Osteoblast (primary cell): ENCODE data around the gene SEMA6C. TPM values are rescaled to one million over a fixed set of nuclear protein-coding genes. Genes with fewer than 3 reads are reported as not detected.

Source experiments
- DNase-seq: peaks from one replicate; pipeline ENCODE4 v3.0.0; 2011; ENCODE audit warnings: low spot score, mixed read lengths; ENCODE audit not compliant: insufficient read length; ENCODE audit errors: missing footprints
- H2AFZ ChIP-seq: 2 replicates; pipeline ENCODE4 v1.6.0; 2011; ENCODE audit warnings: mild to moderate bottlenecking, low read length
- H3K27ac ChIP-seq: 2 replicates; pipeline ENCODE4 v1.5.1; 2011; ENCODE audit warnings: mild to moderate bottlenecking, low read depth, low read length, moderate library complexity
- H3K27me3 ChIP-seq: 2 replicates; pipeline ENCODE4 v1.6.0; 2012; ENCODE audit warnings: mild to moderate bottlenecking, control low read depth, inconsistent platforms, low read length, moderate library complexity; ENCODE audit not compliant: insufficient read depth
- H3K36me3 ChIP-seq: 2 replicates; pipeline ENCODE4 v1.5.1; 2011; ENCODE audit warnings: mild to moderate bottlenecking, low read length, control low read depth, moderate library complexity; ENCODE audit not compliant: insufficient read depth
- H3K4me1 ChIP-seq: 2 replicates; pipeline ENCODE4 v1.5.1; 2011; ENCODE audit warnings: mild to moderate bottlenecking, low read length, control low read depth, moderate library complexity; ENCODE audit not compliant: insufficient read depth
- H3K4me2 ChIP-seq: 2 replicates; pipeline ENCODE4 v1.6.0; 2011; ENCODE audit warnings: mild to moderate bottlenecking, low read length; ENCODE audit not compliant: insufficient read depth
- H3K4me3 ChIP-seq: fragments of 200-600 bp; sonication (generic); 3 replicates; pipeline ENCODE4 v1.5.1; 2012; ENCODE audit warnings: mild to moderate bottlenecking, low read length, inconsistent platforms; ENCODE audit not compliant: insufficient read depth
- H3K79me2 ChIP-seq: 2 replicates; pipeline ENCODE4 v1.6.0; 2012; ENCODE audit warnings: mild to moderate bottlenecking, low read length, control low read depth, inconsistent platforms; ENCODE audit not compliant: insufficient read depth
- H3K9me3 ChIP-seq: 2 replicates; pipeline ENCODE4 v1.5.1; 2011; ENCODE audit warnings: low read depth, low read length, control low read depth
- H4K20me1 ChIP-seq: 2 replicates; pipeline ENCODE4 v1.6.0; 2012; ENCODE audit warnings: mild to moderate bottlenecking, low read length, control low read depth; ENCODE audit not compliant: insufficient read depth
- CTCF ChIP-seq: IDR thresholded peaks from 2 replicates; pipeline ENCODE4 v1.5.1; 2011; ENCODE audit warnings: mild to moderate bottlenecking, low read depth, low read length, moderate library complexity; ENCODE audit errors: extremely low read depth
- total RNA-seq: library from RNA; depleted of rRNA; stranded (reverse); fragments of >200 nt; gene quantifications from 2 replicates; pipeline ENCODE4 v1.2.3, GENCODE V29; 2012

The SEMA6C gene
- total RNA-seq, 1 donor, result 2.2 TPM

GRCh38 chr1:151143986-151144385 is 2.4 kb downstream of the SEMA6C start:
- no peak overlapping the region for H2AFZ ChIP-seq
- peak; percentile 32 for DNase-seq
- peaks cover 2% of the 10 kb centered on the region for H4K20me1 ChIP-seq
- no peaks in the 10 kb centered on the region for H3K36me3 ChIP-seq
- peaks cover 16% of the 10 kb centered on the region for H3K4me1 ChIP-seq
- peaks cover 11% of the 10 kb centered on the region for H3K27me3 ChIP-seq
- no peak overlapping the region for H3K27ac ChIP-seq
- no peak overlapping the region for H3K4me2 ChIP-seq
- TF ChIP-seq CTCF, result no peak
- no peaks in the 10 kb centered on the region for H3K79me2 ChIP-seq
- H3K9me3 ChIP-seq, result no peaks in the 10 kb centered on the region
- no peak overlapping the region for H3K4me3 ChIP-seq

GRCh38 chr1:151143057-151143435 is 3.4 kb downstream of the SEMA6C start:
- peaks cover 16% of the 10 kb centered on the region for H3K4me1 ChIP-seq
- no peaks in the 10 kb centered on the region for H3K79me2 ChIP-seq
- no peak for TF ChIP-seq CTCF
- no peak overlapping the region for H2AFZ ChIP-seq
- no peak overlapping the region for H3K27ac ChIP-seq
- no peak for DNase-seq
- H3K4me3 ChIP-seq, result no peak overlapping the region
- H3K4me2 ChIP-seq, result no peak overlapping the region
- peaks cover 2% of the 10 kb centered on the region for H4K20me1 ChIP-seq
- H3K27me3 ChIP-seq, result peaks cover 11% of the 10 kb centered on the region
- H3K9me3 ChIP-seq, result no peaks in the 10 kb centered on the region
- H3K36me3 ChIP-seq, result no peaks in the 10 kb centered on the region

- Histone ChIP-seq H3K79me2 (no peaks in the 10 kb centered on the region), H3K4me3 (no peak overlapping the region), H4K20me1 (peaks cover 2% of the 10 kb centered on the region), H2AFZ (no peak overlapping the region), H3K27ac (no peak overlapping the region), H3K4me1 (peaks cover 15% of the 10 kb centered on the region), H3K36me3 (no peaks in the 10 kb centered on the region), H3K4me2 (no peak overlapping the region), H3K27me3 (peaks cover 11% of the 10 kb centered on the region), H3K9me3 (no peaks in the 10 kb centered on the region)
- TF ChIP-seq CTCF, result no peak
- peak; percentile 64 for DNase-seq
These were observed 3.9 kb downstream of the SEMA6C start for GRCh38 chr1:151142411-151143056.

- TF ChIP-seq CTCF, result no peak
- no peaks in the 10 kb centered on the region for H3K79me2 ChIP-seq
- no peaks in the 10 kb centered on the region for H4K20me1 ChIP-seq
- H3K36me3 ChIP-seq, result no peaks in the 10 kb centered on the region
- H3K27ac ChIP-seq, result no peak overlapping the region
- DNase-seq, result peak; percentile 70
- no peak overlapping the region for H3K4me3 ChIP-seq
- no peak overlapping the region for H3K4me2 ChIP-seq
- H3K9me3 ChIP-seq, result no peaks in the 10 kb centered on the region
- H3K4me1 ChIP-seq, result no peaks in the 10 kb centered on the region
- no peaks in the 10 kb centered on the region for H3K27me3 ChIP-seq
- H2AFZ ChIP-seq, result no peak overlapping the region
These were observed 8.6 kb downstream of the SEMA6C start for GRCh38 chr1:151137789-151138188.
